Karpas-422 (cell line): ENCODE data around the gene CHST8. TPM values are rescaled to one million over a fixed set of nuclear protein-coding genes. Genes with fewer than 3 reads are reported as not detected.
"Not testable (repeated sequence)": the region's sequence is repeated elsewhere in the genome, so short reads cannot be mapped to it uniquely, and the experiment has no call there.

Experiments used
- DNase-seq: peaks from one replicate; pipeline ENCODE4 v3.0.0-alpha.2; 2015
- H2AFZ ChIP-seq: fragments of 200-600 bp; sonication (generic); 2 replicates; pipeline ENCODE4 v1.6.1; 2014; ENCODE audit warnings: antibody characterized with exemption, low read length, mixed read lengths
- H3K27ac ChIP-seq: fragments of 200-600 bp; sonication (generic); 2 replicates; pipeline ENCODE4 v1.5.1; 2014; ENCODE audit warnings: mild to moderate bottlenecking, low read length, moderate library complexity
- H3K27me3 ChIP-seq: fragments of 200-600 bp; sonication (generic); 2 replicates; pipeline ENCODE4 v1.6.1; 2014; ENCODE audit warnings: low read length, mixed read lengths
- H3K36me3 ChIP-seq: fragments of 200-600 bp; sonication (generic); 2 replicates; pipeline ENCODE4 v1.6.1; 2014; ENCODE audit warnings: low read length, mixed read lengths; ENCODE audit not compliant: insufficient read depth
- H3K4me1 ChIP-seq: fragments of 200-600 bp; sonication (generic); 2 replicates; pipeline ENCODE4 v1.6.1; 2014; ENCODE audit warnings: mild to moderate bottlenecking, low read length, mixed read lengths
- H3K4me2 ChIP-seq: fragments of 200-600 bp; sonication (generic); 2 replicates; pipeline ENCODE4 v1.6.1; 2014; ENCODE audit warnings: low read length, low read depth, mild to moderate bottlenecking; ENCODE audit not compliant: poor library complexity, severe bottlenecking
- H3K4me3 ChIP-seq: fragments of 200-600 bp; sonication (generic); 2 replicates; pipeline ENCODE4 v1.5.1; 2014; ENCODE audit warnings: mild to moderate bottlenecking, antibody characterized with exemption, low read length, mixed read lengths
- H3K79me2 ChIP-seq: fragments of 200-600 bp; sonication (generic); 2 replicates; pipeline ENCODE4 v1.6.1; 2014; ENCODE audit warnings: mild to moderate bottlenecking, low read length, mixed read lengths
- H3K9ac ChIP-seq: fragments of 200-600 bp; sonication (generic); 2 replicates; pipeline ENCODE4 v1.6.0; 2014; ENCODE audit warnings: low read length
- H3K9me2 ChIP-seq: fragments of 200-600 bp; sonication (generic), shearing (Covaris generic); replicated peaks from 2 replicates; pipeline ENCODE4 v1.6.0; 2014; ENCODE audit warnings: mild to moderate bottlenecking, low read length, moderate library complexity; ENCODE audit not compliant: insufficient read depth
- H3K9me3 ChIP-seq: fragments of 300-700, 200-600 bp; sonication (generic); 2 replicates; pipeline ENCODE4 v1.6.1; 2014; ENCODE audit warnings: low read length, mixed read lengths
- H4K20me1 ChIP-seq: fragments of 200-600 bp; sonication (generic); 2 replicates; pipeline ENCODE4 v1.6.1; 2014; ENCODE audit warnings: mild to moderate bottlenecking, antibody characterized with exemption, low read length, low read depth; ENCODE audit not compliant: insufficient read depth
- total RNA-seq: library from RNA; depleted of rRNA; stranded (reverse); fragments of >200 nt; shearing (Covaris generic); gene quantifications from 2 replicates; pipeline ENCODE4 v1.2.3, GENCODE V29; 2014; ENCODE audit warnings: low replicate concordance

CHST8 gene
- total RNA-seq, 1 experiment from 2014 or later: not detected

- H3K36me3 ChIP-seq: no peaks in the 10 kb centered on the region
- H3K27me3 ChIP-seq: no peaks in the 10 kb centered on the region
- H2AFZ ChIP-seq: no peak overlapping the region
- DNase-seq: no peak
- no peaks in the 10 kb centered on the region for H3K79me2 ChIP-seq
- H3K4me3 ChIP-seq: no peak overlapping the region
- no peaks in the 10 kb centered on the region for H3K9me2 ChIP-seq
- no peaks in the 10 kb centered on the region for H3K4me1 ChIP-seq
- no peak overlapping the region for H3K4me2 ChIP-seq
- H3K27ac ChIP-seq: no peak overlapping the region
- no peaks in the 10 kb centered on the region for H3K9me3 ChIP-seq
- H3K9ac ChIP-seq: no peak overlapping the region
- no peaks in the 10 kb centered on the region for H4K20me1 ChIP-seq
Observed at GRCh38 chr19:33590224-33590623, 31.5 kb upstream of the CHST8 start.

- Histone ChIP-seq H3K79me2 (no peaks in the 10 kb centered on the region), H3K27ac (no peak overlapping the region), H3K36me3 (no peaks in the 10 kb centered on the region), H3K4me3 (no peak overlapping the region), H4K20me1 (no peaks in the 10 kb centered on the region), H3K9ac (no peak overlapping the region), H3K9me2 (no peaks in the 10 kb centered on the region), H3K27me3 (no peaks in the 10 kb centered on the region), H2AFZ (no peak overlapping the region), H3K4me2 (no peak overlapping the region), H3K4me1 (no peaks in the 10 kb centered on the region), H3K9me3 (no peaks in the 10 kb centered on the region)
- DNase-seq: no peak
Observed at GRCh38 chr19:33595783-33596182, 26.0 kb upstream of the CHST8 start.

GRCh38 chr19:33601583-33601982, 20.2 kb upstream of the CHST8 start:
- H3K9me2 ChIP-seq: no peaks in the 10 kb centered on the region
- peaks cover 5% of the 10 kb centered on the region for H3K9me3 ChIP-seq
- H3K79me2 ChIP-seq: no peaks in the 10 kb centered on the region
- DNase-seq: no peak
- no peak overlapping the region for H3K4me2 ChIP-seq
- H3K4me3 ChIP-seq: no peak overlapping the region
- H2AFZ ChIP-seq: no peak overlapping the region
- H3K36me3 ChIP-seq: no peaks in the 10 kb centered on the region
- H3K27ac ChIP-seq: no peak overlapping the region
- no peaks in the 10 kb centered on the region for H3K27me3 ChIP-seq
- no peaks in the 10 kb centered on the region for H4K20me1 ChIP-seq
- no peak overlapping the region for H3K9ac ChIP-seq
- H3K4me1 ChIP-seq: peaks cover 2% of the 10 kb centered on the region

- Histone ChIP-seq H3K79me2 (no peaks in the 10 kb centered on the region), H3K27me3 (no peaks in the 10 kb centered on the region), H4K20me1 (no peaks in the 10 kb centered on the region), H2AFZ (no peak overlapping the region), H3K9me2 (no peaks in the 10 kb centered on the region), H3K36me3 (no peaks in the 10 kb centered on the region), H3K9ac (no peak overlapping the region), H3K27ac (no peak overlapping the region), H3K4me1 (peaks cover 6% of the 10 kb centered on the region), H3K4me3 (no peak overlapping the region), H3K9me3 (peaks cover 5% of the 10 kb centered on the region), H3K4me2 (no peak overlapping the region)
- no peak for DNase-seq
Observed at GRCh38 chr19:33602576-33603204, 19.1 kb upstream of the CHST8 start.

- no peaks in the 10 kb centered on the region for H3K36me3 ChIP-seq
- H3K9ac ChIP-seq: no peak overlapping the region
- H3K27me3 ChIP-seq: no peaks in the 10 kb centered on the region
- peaks cover 5% of the 10 kb centered on the region for H3K9me3 ChIP-seq
- DNase-seq: no peak
- H2AFZ ChIP-seq: no peak overlapping the region
- no peaks in the 10 kb centered on the region for H4K20me1 ChIP-seq
- no peaks in the 10 kb centered on the region for H3K79me2 ChIP-seq
- H3K9me2 ChIP-seq: no peaks in the 10 kb centered on the region
- H3K4me3 ChIP-seq: no peak overlapping the region
- H3K4me2 ChIP-seq: no peak overlapping the region
- H3K27ac ChIP-seq: no peak overlapping the region
- peaks cover 6% of the 10 kb centered on the region for H3K4me1 ChIP-seq
Observed at GRCh38 chr19:33603377-33603776, 18.4 kb upstream of the CHST8 start.

- no peak for DNase-seq
- Histone ChIP-seq H3K4me1 (peaks cover 6% of the 10 kb centered on the region), H3K27ac (no peak overlapping the region), H3K36me3 (no peaks in the 10 kb centered on the region), H3K4me3 (no peak overlapping the region), H3K27me3 (no peaks in the 10 kb centered on the region), H4K20me1 (no peaks in the 10 kb centered on the region), H3K9ac (no peak overlapping the region), H2AFZ (no peak overlapping the region), H3K4me2 (no peak overlapping the region), H3K9me2 (no peaks in the 10 kb centered on the region), H3K79me2 (no peaks in the 10 kb centered on the region), H3K9me3 (peaks cover 5% of the 10 kb centered on the region)
Observed at GRCh38 chr19:33604651-33605050, 17.1 kb upstream of the CHST8 start.

GRCh38 chr19:33605803-33606295, 15.9 kb upstream of the CHST8 start:
- not testable (repeated sequence) for H3K9me2 ChIP-seq, H3K27me3 ChIP-seq, H4K20me1 ChIP-seq, DNase-seq, H2AFZ ChIP-seq, H3K36me3 ChIP-seq, H3K9ac ChIP-seq, H3K4me1 ChIP-seq, H3K4me3 ChIP-seq, H3K4me2 ChIP-seq, H3K79me2 ChIP-seq, H3K9me3 ChIP-seq, H3K27ac ChIP-seq

GRCh38 chr19:33606556-33606955, 15.2 kb upstream of the CHST8 start:
- Histone ChIP-seq H3K9me3 (peaks cover 3% of the 10 kb centered on the region), H2AFZ (no peak overlapping the region), H3K9me2 (no peaks in the 10 kb centered on the region), H3K4me3 (no peak overlapping the region), H3K9ac (no peak overlapping the region), H3K4me1 (peaks cover 6% of the 10 kb centered on the region), H3K27me3 (no peaks in the 10 kb centered on the region), H3K4me2 (no peak overlapping the region), H3K79me2 (no peaks in the 10 kb centered on the region), H3K27ac (no peak overlapping the region), H4K20me1 (no peaks in the 10 kb centered on the region), H3K36me3 (no peaks in the 10 kb centered on the region)
- no peak for DNase-seq
